SW 1271 (cell line): ENCODE data around the gene XRCC5.
"Not testable (repeated sequence)": the region's sequence is repeated elsewhere in the genome, so short reads cannot be mapped to it uniquely, and the experiment has no call there.

ENCODE experiments used
- DNase-seq, 2 experiments: peaks; one replicate each; lab custom pipeline; 2025; lab: John Stamatoyannopoulos, UW

XRCC5 gene

GRCh38 chr2:216118474-216118873 is 9.3 kb downstream of the XRCC5 start:
- DNase-seq = no peak

GRCh38 chr2:216119146-216119545 is 10.0 kb downstream of the XRCC5 start:
- DNase-seq = no peak

GRCh38 chr2:216119986-216120385 is 10.8 kb downstream of the XRCC5 start:
- DNase-seq = no peak

DNA sequence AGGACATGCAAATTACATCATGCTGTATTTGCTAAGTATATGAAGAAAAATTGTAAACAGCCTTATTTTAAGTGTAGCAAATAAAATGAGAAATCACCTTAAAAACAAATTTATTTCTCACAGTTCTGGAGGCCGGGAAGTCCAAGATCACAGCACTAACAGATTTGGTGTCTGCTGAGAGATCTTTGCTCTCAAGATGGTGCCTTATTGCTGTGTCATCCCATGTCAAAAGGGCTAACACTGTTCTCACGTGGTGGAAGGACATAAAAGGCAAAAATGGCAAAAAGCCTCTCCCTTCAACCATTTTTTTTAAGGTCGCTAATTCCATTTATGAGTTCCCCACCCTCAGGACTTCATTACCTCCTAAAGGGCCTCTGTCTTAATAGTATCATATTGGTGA is 12.1 kb downstream of the XRCC5 start:
- no peak for DNase-seq

DNA sequence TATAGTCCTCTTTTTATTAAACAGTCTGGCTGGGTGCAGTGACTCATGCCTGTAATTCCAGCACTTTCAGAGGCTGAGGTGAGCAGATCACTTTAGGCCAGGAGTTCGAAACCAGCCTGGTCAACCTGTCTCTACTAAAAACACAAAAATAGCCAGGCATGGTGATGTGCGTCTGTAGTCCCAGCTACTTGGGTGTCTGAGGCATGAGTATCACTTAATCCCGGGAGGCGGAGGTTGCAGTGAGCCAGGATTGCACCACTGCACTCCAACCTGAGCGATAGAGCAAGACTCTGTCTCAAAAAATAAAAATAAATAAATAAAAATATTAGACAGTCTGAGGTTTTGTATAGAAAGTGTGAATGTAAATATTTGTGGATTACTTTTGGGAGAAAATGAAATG is 17.8 kb downstream of the XRCC5 start:
- no peak for DNase-seq

- DNase-seq = no peak
These were observed 21.3 kb downstream of the XRCC5 start for GRCh38 chr2:216130346-216130971.

- DNase-seq = no peak
These were observed 22.2 kb downstream of the XRCC5 start for GRCh38 chr2:216131175-216131926.

- DNase-seq = no peak
These were observed 23.4 kb downstream of the XRCC5 start for GRCh38 chr2:216132585-216132984.

DNA sequence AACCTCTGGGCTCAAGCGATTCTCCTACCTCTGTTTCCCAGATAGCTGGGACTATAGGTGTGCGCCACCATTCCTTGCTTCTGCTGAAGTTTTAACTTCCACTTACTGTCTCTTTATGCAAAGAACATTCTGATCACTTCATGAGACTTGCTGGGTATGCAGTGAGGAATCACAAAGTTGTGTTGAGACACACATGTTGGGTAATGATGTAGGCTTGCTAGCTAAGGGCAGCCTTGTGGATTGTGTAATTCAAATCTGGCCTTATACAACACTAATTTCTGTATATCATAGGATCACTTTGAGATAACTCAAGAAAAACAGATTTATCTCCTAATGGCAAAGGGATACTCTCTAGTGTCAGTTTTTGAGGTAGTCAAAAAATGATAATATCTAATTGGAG is 24.2 kb downstream of the XRCC5 start:
- no peak for DNase-seq

- no peak for DNase-seq
These were observed 25.9 kb downstream of the XRCC5 start for GRCh38 chr2:216134958-216135541.

DNA sequence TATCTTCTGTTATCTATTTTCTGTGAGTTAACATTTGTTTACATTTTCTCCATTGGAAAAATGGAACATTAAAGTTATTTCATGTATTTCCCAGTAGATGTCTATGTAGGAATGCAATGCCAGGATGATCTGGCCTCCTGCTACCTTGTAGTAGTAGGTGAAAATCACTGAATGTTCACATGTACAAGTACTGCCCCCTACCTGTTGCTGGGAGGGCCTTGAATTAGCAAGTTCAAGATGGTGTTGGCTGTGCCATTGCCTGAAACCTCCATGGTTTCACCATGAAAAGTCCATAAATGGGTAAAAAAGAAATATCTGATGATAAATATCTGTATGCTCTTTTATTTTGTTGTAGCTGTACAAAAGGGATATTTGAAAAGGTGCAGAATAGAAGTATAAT is 30.7 kb downstream of the XRCC5 start:
- DNase-seq = no peak

DNA sequence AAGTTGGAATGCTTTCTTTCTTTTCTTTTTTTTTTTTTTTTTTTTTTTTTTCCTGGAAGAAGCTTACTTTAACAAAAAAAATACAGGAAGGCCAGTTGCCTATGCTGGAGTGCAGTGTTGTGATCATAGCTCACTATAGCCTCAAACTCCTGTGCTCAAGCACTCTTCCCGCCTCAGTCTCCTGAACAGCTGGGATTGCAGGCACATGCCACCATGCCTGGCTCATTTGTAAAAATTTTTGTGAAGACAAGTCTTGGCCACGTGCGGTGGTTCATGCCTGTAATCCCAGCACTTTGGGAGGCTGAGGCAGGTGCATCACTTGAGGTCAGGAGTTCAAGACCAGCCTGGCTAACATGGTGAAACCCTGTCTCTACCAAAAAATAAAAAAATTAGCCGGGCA is 32.4 kb downstream of the XRCC5 start:
- DNase-seq = not testable (repeated sequence)

DNA sequence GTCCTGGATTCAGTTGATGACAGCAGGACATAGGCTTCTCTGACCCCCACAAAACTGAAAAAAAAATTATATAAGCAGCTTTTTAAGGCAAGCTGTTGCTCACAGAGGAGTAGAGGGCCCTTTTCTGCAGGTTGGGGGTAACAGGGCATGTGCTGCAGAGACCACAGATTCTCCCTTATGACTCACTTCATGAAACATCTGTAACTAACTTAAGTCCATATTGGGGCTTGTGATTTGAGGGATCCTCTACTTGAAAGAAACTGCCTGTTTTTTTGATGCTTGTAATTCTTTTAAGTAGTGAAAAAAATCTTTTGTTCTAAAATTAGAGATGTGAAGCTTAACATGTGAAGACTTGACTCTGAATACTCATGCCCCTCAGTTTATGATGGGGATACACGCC is 33.4 kb downstream of the XRCC5 start:
- no peak for DNase-seq

DNA sequence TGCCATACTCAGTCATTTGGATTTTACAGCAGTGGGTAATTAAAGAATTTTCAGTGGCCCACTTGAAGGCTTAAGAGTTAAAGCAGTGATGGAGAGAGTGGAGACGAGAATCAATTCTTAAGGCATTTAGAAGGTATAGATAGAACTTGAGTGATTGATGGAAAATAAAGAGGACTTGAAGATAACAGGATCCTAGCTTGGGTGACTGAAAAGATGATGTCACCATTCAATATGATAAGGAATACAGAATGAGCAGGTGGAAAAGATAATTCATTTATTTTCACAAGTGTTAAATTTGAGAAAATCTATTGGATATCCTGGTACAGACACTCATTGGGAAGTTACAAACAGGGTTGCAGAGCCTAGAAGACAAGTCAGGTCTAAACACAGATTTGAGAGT is 35.2 kb downstream of the XRCC5 start:
- no peak for DNase-seq

DNA sequence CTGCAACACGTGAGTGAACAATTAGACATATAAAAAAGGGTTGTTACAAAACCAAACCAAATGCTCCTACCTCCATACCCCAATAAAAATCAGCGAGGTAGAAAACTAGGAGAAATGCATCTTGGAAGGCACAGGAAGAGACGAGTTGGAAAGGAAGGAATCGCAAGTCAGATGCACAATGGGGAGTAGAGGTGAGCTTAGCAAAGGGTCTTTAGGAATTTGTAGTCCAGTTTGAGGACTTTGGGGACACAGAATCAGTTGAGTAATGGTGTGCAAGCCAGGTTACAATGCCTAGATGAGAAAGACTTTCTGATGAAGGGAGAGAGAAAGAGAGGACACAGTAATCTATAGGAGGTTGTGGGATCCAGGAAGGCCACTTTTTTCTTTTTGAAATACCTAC is 35.7 kb downstream of the XRCC5 start:
- DNase-seq = no peak

GRCh38 chr2:216146573-216146972 is 37.4 kb downstream of the XRCC5 start:
- DNase-seq = no peak

DNA sequence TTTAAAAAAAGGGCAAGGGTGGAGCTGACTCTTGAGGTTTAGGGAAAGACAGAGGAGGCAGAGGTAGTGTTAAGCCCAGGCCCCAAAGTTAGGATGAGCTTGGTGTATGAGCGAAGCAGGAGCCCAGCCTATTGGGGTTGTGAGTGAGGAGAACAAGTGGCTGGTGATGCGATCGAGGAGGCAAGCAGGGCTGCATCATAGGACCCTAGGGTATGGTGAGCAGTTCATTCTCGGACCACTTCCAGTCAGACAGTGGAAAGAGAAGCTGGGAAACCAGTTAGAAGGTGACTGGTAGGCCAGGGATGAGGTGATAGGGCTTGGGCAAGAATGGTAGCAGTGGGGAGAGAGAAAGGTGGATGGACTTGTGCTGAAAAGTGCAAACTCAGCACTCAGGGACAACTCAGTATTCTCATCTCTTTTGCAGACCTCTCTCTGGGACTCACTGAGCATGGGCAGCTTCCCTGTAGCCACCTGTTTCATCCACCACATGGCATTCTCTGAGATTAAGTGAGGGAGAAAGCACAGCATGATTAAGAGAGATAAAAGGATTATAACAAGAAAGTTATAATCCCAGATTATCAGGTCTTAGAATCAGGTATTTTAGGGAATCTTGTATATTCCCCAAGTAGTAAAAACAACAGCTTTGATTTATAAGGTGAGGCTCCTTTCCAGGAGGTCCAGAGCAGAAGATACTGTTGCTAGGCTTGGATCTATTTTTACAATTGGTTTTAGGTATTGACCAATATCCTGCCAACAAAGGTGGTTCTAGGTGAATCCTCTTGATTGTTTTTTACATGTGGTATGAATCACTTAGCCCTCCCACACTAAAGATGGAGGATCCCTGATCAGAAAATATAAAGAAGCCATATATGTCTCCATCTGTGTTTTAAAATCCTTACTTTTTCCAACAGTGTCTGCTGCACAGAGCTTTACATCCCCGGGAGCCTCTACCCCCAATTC is 38.3 kb downstream of the XRCC5 start:
- DNase-seq = no peak

DNA sequence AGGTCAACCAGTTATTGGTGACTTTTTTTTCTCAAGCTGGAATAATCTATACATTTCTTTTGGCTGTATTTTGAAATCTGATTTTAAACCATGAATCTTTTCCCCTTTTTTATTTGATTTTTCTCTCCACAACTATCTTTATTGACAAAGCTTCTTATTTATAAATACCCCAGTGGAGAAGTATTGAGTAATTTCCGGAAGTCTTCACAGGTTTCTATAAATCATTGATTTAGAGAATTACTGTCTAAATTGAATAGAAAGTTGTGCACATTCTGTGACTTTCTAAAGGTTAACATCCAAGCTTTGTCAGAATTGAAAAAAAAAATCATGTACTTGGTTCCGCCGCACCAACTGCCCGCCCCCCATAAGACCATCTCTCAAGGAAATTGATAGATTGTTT is 39.8 kb downstream of the XRCC5 start:
- DNase-seq = no peak

GRCh38 chr2:216149741-216150140 is 40.6 kb downstream of the XRCC5 start:
- no peak for DNase-seq

GRCh38 chr2:216151313-216152025 is 42.3 kb downstream of the XRCC5 start:
- DNase-seq = peak in 1 of 2 experiments; percentile 23

DNA sequence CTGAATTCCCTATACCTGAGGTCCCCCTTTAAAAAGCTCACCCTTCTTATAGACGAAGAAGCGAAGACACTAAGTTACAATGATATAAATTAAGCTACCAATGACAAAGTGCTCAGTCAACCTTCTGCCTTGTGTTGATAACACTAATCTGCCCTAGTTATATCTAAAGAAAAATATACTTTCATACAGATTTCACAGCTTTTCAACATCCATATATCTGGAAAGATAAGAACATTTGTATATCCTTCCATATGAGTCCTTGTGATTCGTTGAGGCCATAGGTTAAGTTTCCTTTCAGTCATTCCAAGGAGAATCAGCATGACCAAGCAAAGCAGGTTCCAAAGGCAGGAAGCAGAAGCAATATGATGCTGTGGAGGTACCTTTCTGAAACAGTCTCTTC is 46.8 kb downstream of the XRCC5 start:
- no peak for DNase-seq

GRCh38 chr2:216156822-216157221 is 47.7 kb downstream of the XRCC5 start:
- DNase-seq = no peak
